Activated CD4-positive, alpha-beta T cell treated with anti-CD3 and anti-CD28 coated beads for 36 hours (primary cell): ENCODE measurements around the gene NUDT4. TPM values are rescaled to one million over a fixed set of nuclear protein-coding genes. Genes with fewer than 3 reads are reported as not detected.
"Not testable (repeated sequence)": the region's sequence is repeated elsewhere in the genome, so short reads cannot be mapped to it uniquely, and the experiment has no call there.

Source experiments
- ATAC-seq: fragments of 200-7000 bp; cut with Tn5 transposase; one replicate; pipeline ENCODE4 v1.10.0; 2021; ENCODE audit warnings: mild to moderate bottlenecking, moderate library complexity
- CTCF ChIA-PET: fragments of 350-600 bp; sonication (Branson Sonifier 250); formaldehyde crosslinking; loops from one replicate; lab custom pipeline; 2021; ENCODE audit warnings: antibody characterized with exemption; lab: Charles Lee
- POLR2A ChIA-PET: fragments of 350-600 bp; sonication (Branson Sonifier 250); formaldehyde crosslinking; loops from one replicate; lab custom pipeline; 2021; ENCODE audit warnings: antibody characterized with exemption, inconsistent platforms; lab: Charles Lee
- DNase-seq: peaks from one replicate; pipeline ENCODE4 v3.0.0-alpha.2; 2020
- H3K27ac Mint-ChIP-seq: one replicate; pipeline ENCODE4 v1.8.0; 2021; ENCODE audit warnings: mixed read lengths
- H3K27me3 Mint-ChIP-seq: one replicate; pipeline ENCODE4 v1.8.0; 2021; ENCODE audit warnings: mixed read lengths
- H3K36me3 Mint-ChIP-seq: one replicate; pipeline ENCODE4 v1.8.0; 2021; ENCODE audit warnings: low read depth, mixed read lengths
- H3K4me1 Mint-ChIP-seq: one replicate; pipeline ENCODE4 v1.8.0; 2021; ENCODE audit warnings: mixed read lengths
- H3K4me3 Mint-ChIP-seq: one replicate; pipeline ENCODE4 v1.8.0; 2021; ENCODE audit warnings: mild to moderate bottlenecking, moderate library complexity, mixed read lengths
- H3K9me3 Mint-ChIP-seq: one replicate; pipeline ENCODE4 v1.8.0; 2021; ENCODE audit warnings: low read depth, mixed read lengths
- intact Hi-C, 2 experiments: fragments of 100-400 bp; cut with DNase I in 1 of 2; cut with micrococcal nuclease in 1 of 2; formaldehyde crosslinking; loops; one replicate each; pipeline versions ENCODE4 v1.14.2 to v1.15.1; 2022 to 2024; cut with DNase I, micrococcal nuclease
- total RNA-seq, 2 experiments: library from RNA; stranded (reverse); gene quantifications; one replicate each; pipeline ENCODE4 v1.2.3, GENCODE V29; 2021

The NUDT4 gene
- total RNA-seq, 2 experiments from 2014 or later: 47.5 to 58.7 TPM

- peaks cover 4% of the 10 kb centered on the region for H3K4me1 Mint-ChIP-seq
- no peak for ATAC-seq
- H3K4me3 Mint-ChIP-seq: no peak overlapping the region
- intact Hi-C loops: no loop called here
- ChIA-PET POLR2A (interaction anchor here (0.6 kb wide), 1 partner anchor 35 kb away, joined by 3 read pairs; no protein-coding TSS in a partner anchor), CTCF (interaction anchor here (0.7 to 0.9 kb wide), 2 partner anchors 12 to 387 kb away, joined by 3 to 5 read pairs; no protein-coding TSS in a partner anchor)
- H3K9me3 Mint-ChIP-seq: no peaks in the 10 kb centered on the region
- H3K27ac Mint-ChIP-seq: no peak overlapping the region
- no peaks in the 10 kb centered on the region for H3K36me3 Mint-ChIP-seq
- DNase-seq: no peak
- H3K27me3 Mint-ChIP-seq: no peaks in the 10 kb centered on the region
These were observed 8.2 kb upstream of the NUDT4 start for GRCh38 chr12:93369505-93369904.

GRCh38 chr12:93370947-93371346, 6.8 kb upstream of the NUDT4 start:
- Mint-ChIP-seq H3K4me1 (peaks cover 3% of the 10 kb centered on the region), H3K4me3 (no peak overlapping the region), H3K27ac (no peak overlapping the region), H3K27me3 (no peaks in the 10 kb centered on the region), H3K9me3 (no peaks in the 10 kb centered on the region), H3K36me3 (no peaks in the 10 kb centered on the region)
- POLR2A ChIA-PET: no interaction called here
- CTCF ChIA-PET: interaction anchor here (0.6 kb wide), 1 partner anchor 13 kb away, joined by 3 read pairs; no protein-coding TSS in a partner anchor
- intact Hi-C loops: no loop called here
- DNase-seq: no peak
- no peak for ATAC-seq

GRCh38 chr12:93373961-93374656, 3.6 kb upstream of the NUDT4 start:
- Mint-ChIP-seq H3K36me3 (no peaks in the 10 kb centered on the region), H3K27ac (no peak overlapping the region), H3K4me3 (no peak overlapping the region), H3K27me3 (no peaks in the 10 kb centered on the region), H3K9me3 (no peaks in the 10 kb centered on the region), H3K4me1 (peaks cover 10% of the 10 kb centered on the region)
- intact Hi-C loops: no loop called here
- ATAC-seq (no peak), DNase-seq (no peak)
- ChIA-PET CTCF (interaction anchor here (0.6 to 1.5 kb wide), 4 partner anchors 12 to 276 kb away, joined by 3 to 5 read pairs (median 4); no protein-coding TSS in a partner anchor), POLR2A (interaction anchor here (0.7 kb wide), 1 partner anchor 141 kb away, joined by 5 read pairs; no protein-coding TSS in a partner anchor)

GRCh38 chr12:93375906-93376305, 1.8 kb upstream of the NUDT4 start:
- intact Hi-C loops: loop anchor here (5.0 kb wide), 4 partner anchors 129 to 1841 kb away; partner anchors contain the start of genes EEA1 (in 1 of the 2), FGD6 (in 1 of the 2) and VEZT (in 1 of the 2)
- CTCF ChIA-PET: interaction anchor here (1.0 to 1.1 kb wide), 2 partner anchors 79 to 388 kb away, joined by 3 read pairs; no protein-coding TSS in a partner anchor
- H3K36me3 Mint-ChIP-seq: no peaks in the 10 kb centered on the region
- POLR2A ChIA-PET: interaction anchor here (0.7 kb wide), 1 partner anchor 194 kb away, joined by 6 read pairs; no protein-coding TSS in a partner anchor
- no peaks in the 10 kb centered on the region for H3K27me3 Mint-ChIP-seq
- H3K4me3 Mint-ChIP-seq: no peak overlapping the region
- DNase-seq (no peak), ATAC-seq (no peak)
- no peaks in the 10 kb centered on the region for H3K9me3 Mint-ChIP-seq
- no peak overlapping the region for H3K27ac Mint-ChIP-seq
- peaks cover 18% of the 10 kb centered on the region for H3K4me1 Mint-ChIP-seq

GRCh38 chr12:93376436-93377251, 1.1 kb upstream of the NUDT4 start:
- H3K27me3 Mint-ChIP-seq: no peaks in the 10 kb centered on the region
- H3K4me3 Mint-ChIP-seq: peak overlapping the region; percentile 72
- no peak overlapping the region for H3K27ac Mint-ChIP-seq
- intact Hi-C loops: loop anchor here (1.0 to 5.0 kb wide), 7 partner anchors 66 to 1841 kb away; partner anchors contain the start of genes EEA1 (in 2 of the 2), FGD6 (in 1 of the 2) and VEZT (in 1 of the 2)
- H3K36me3 Mint-ChIP-seq: peaks cover 6% of the 10 kb centered on the region
- ChIA-PET POLR2A (no interaction called here), CTCF (interaction anchor here (0.7 to 1.4 kb wide), 5 partner anchors 17 to 1954 kb away, joined by 3 to 4 read pairs (median 3); no protein-coding TSS in a partner anchor)
- ATAC-seq (no peak), DNase-seq (no peak)
- no peaks in the 10 kb centered on the region for H3K9me3 Mint-ChIP-seq
- peaks cover 25% of the 10 kb centered on the region for H3K4me1 Mint-ChIP-seq

- Mint-ChIP-seq H3K27ac (peak overlapping the region; percentile 99), H3K4me3 (peak overlapping the region; percentile 98), H3K36me3 (peaks cover 16% of the 10 kb centered on the region), H3K4me1 (peaks cover 40% of the 10 kb centered on the region)
- intact Hi-C loops: loop anchor here (1.0 to 5.0 kb wide), 6 partner anchors 62 to 1839 kb away; partner anchors contain the start of genes EEA1 (in 1 of the 2), FGD6 (in 1 of the 2), MRPL42 (in 1 of the 2) and UBE2N (in 1 of the 2)
- H3K27me3 Mint-ChIP-seq, H3K9me3 Mint-ChIP-seq, POLR2A ChIA-PET: not testable (repeated sequence)
- peak; percentile 66 for ATAC-seq
- CTCF ChIA-PET: interaction anchor here (0.7 to 1.4 kb wide), 2 partner anchors 19 to 392 kb away, joined by 3 read pairs; no protein-coding TSS in a partner anchor
- DNase-seq: peak; percentile 76
These were observed 672 bp downstream of the NUDT4 start for GRCh38 chr12:93378196-93378997.

- H3K27me3 Mint-ChIP-seq: no peaks in the 10 kb centered on the region
- intact Hi-C loops: loop anchor here (1.0 to 5.0 kb wide), 6 partner anchors 62 to 1838 kb away; partner anchors contain the start of genes EEA1 (in 1 of the 2), FGD6 (in 1 of the 2), MRPL42 (in 1 of the 2) and UBE2N (in 1 of the 2)
- H3K36me3 Mint-ChIP-seq: peaks cover 16% of the 10 kb centered on the region
- no peaks in the 10 kb centered on the region for H3K9me3 Mint-ChIP-seq
- ATAC-seq: no peak
- H3K4me3 Mint-ChIP-seq: peak overlapping the region; percentile 98
- ChIA-PET POLR2A (no interaction called here), CTCF (interaction anchor here (0.7 kb wide), 1 partner anchor 392 kb away, joined by 3 read pairs; no protein-coding TSS in a partner anchor)
- H3K27ac Mint-ChIP-seq: peak overlapping the region; percentile 99
- H3K4me1 Mint-ChIP-seq: peaks cover 45% of the 10 kb centered on the region
- no peak for DNase-seq
These were observed 1.2 kb downstream of the NUDT4 start for GRCh38 chr12:93378998-93379325.

GRCh38 chr12:93379326-93379980, 1.7 kb downstream of the NUDT4 start:
- peaks cover 41% of the 10 kb centered on the region for H3K4me1 Mint-ChIP-seq
- ATAC-seq (no peak), DNase-seq (no peak)
- intact Hi-C loops: loop anchor here (2.0 to 5.0 kb wide), 5 partner anchors 61 to 1838 kb away; partner anchors contain the start of genes EEA1 (in 1 of the 2), FGD6 (in 1 of the 2), UBE2N (in 1 of the 2) and VEZT (in 1 of the 2)
- H3K36me3 Mint-ChIP-seq: peaks cover 16% of the 10 kb centered on the region
- ChIA-PET CTCF (interaction anchor here (0.7 to 1.2 kb wide), 3 partner anchors 13 to 393 kb away, joined by 3 read pairs; no protein-coding TSS in a partner anchor), POLR2A (no interaction called here)
- H3K4me3 Mint-ChIP-seq: peak overlapping the region; percentile 98
- peak overlapping the region; percentile 99 for H3K27ac Mint-ChIP-seq
- H3K9me3 Mint-ChIP-seq: no peaks in the 10 kb centered on the region
- no peaks in the 10 kb centered on the region for H3K27me3 Mint-ChIP-seq

- ATAC-seq: no peak
- Mint-ChIP-seq H3K36me3 (peaks cover 16% of the 10 kb centered on the region), H3K27me3 (no peaks in the 10 kb centered on the region), H3K4me3 (peak overlapping the region; percentile 98), H3K27ac (peak overlapping the region; percentile 99), H3K4me1 (peaks cover 43% of the 10 kb centered on the region), H3K9me3 (no peaks in the 10 kb centered on the region)
- no peak for DNase-seq
- ChIA-PET CTCF (interaction anchor here (0.7 to 2.4 kb wide), 9 partner anchors 12 to 392 kb away, joined by 3 to 15 read pairs (median 3); no protein-coding TSS in a partner anchor), POLR2A (interaction anchor here (1.5 kb wide), 1 partner anchor 40 kb away, joined by 12 read pairs; no protein-coding TSS in a partner anchor)
- intact Hi-C loops: loop anchor here (1.0 to 10.0 kb wide), 9 partner anchors 8 to 1837 kb away; partner anchors contain the start of genes EEA1 (in 1 of the 2), FGD6 (in 1 of the 2), UBE2N (in 1 of the 2) and VEZT (in 1 of the 2)
These were observed 2.2 kb downstream of the NUDT4 start for GRCh38 chr12:93379981-93380361.
